HCT116 (cell line): ENCODE measurements around the gene RASSF7. TPM values are rescaled to one million over a fixed set of nuclear protein-coding genes. Genes with fewer than 3 reads are reported as not detected.

Experiments
- ATAC-seq: fragments of 200-7000 bp; cut with Tn5 transposase; 2 replicates; pipeline ENCODE4 v1.9.1; 2020; ENCODE audit warnings: mild to moderate bottlenecking, moderate library complexity
- BruUV-seq: library from RNA; stranded (reverse); fragments of 400-500 nt; replicated peaks from 2 replicates; lab custom pipeline; 2021; lab: Mats Ljungman, UMichigan
- CTCF ChIA-PET: fragments of 300-600 bp; sonication (Branson Sonifier 250); formaldehyde crosslinking; loops from one replicate; lab custom pipeline; 2021; ENCODE audit warnings: antibody characterized with exemption; lab: Charles Lee
- POLR2A ChIA-PET: fragments of 300-600, 350-600 bp; sonication (Branson Sonifier 250); formaldehyde crosslinking; loops from one replicate; lab custom pipeline; 2021; ENCODE audit warnings: antibody characterized with exemption; lab: Charles Lee
- RAD21 ChIA-PET, 2 experiments: fragments of 300-600 bp; sonication (Branson Sonifier 250); formaldehyde crosslinking; loops; one replicate each; lab custom pipeline; 2023; ENCODE audit warnings: low total read pairs in 2 of 2; ENCODE audit not compliant: uncharacterized antibody in 2 of 2, unreplicated experiment in 2 of 2, low non-redundant PET in 1 of 2; lab: Charles Lee
- DNase-seq: peaks from one replicate; pipeline ENCODE4 v3.0.0-alpha.2; 2010; ENCODE audit warnings: low read depth, low spot score
- H2AFZ ChIP-seq: fragments of 200-600 bp; shearing (Covaris generic), sonication (generic); 2 replicates; pipeline ENCODE4 v1.6.1; 2017; ENCODE audit warnings: low read depth, mixed run types, mixed read lengths, antibody characterized with exemption, low read length; ENCODE audit not compliant: poor library complexity, severe bottlenecking
- H3K27ac ChIP-seq: 2 replicates; pipeline ENCODE4 v1.5.1; 2012; ENCODE audit warnings: low read depth, low read length
- H3K27me3 ChIP-seq: fragments of 200-600 bp; sonication (generic); 2 replicates; pipeline ENCODE4 v1.6.1; 2016; ENCODE audit warnings: mixed run types, low read length, mixed read lengths; ENCODE audit not compliant: insufficient read depth
- H3K36me3 ChIP-seq, 2 experiments: fragments of 200-500 bp in 1 of 2; fragments of 200-600 bp in 1 of 2; sonication (Bioruptor generic) in 1 of 2; sonication (generic) in 1 of 2; 2 replicates each; pipeline versions ENCODE4 v1.5.1 to v1.6.1; 2014 to 2016; ENCODE audit warnings: low read length in 2 of 2, inconsistent platforms in 1 of 2, mixed read lengths in 1 of 2, mixed run types in 1 of 2; ENCODE audit not compliant: insufficient read depth in 2 of 2, control insufficient read depth in 1 of 2
- H3K4me1 ChIP-seq, 2 experiments: fragments of 200-600 bp in 1 of 2; sonication (generic) in 1 of 2; 2 replicates each; pipeline versions ENCODE4 v1.5.1 to v1.6.1; 2012 to 2017; ENCODE audit warnings: low read length in 2 of 2, inconsistent platforms in 1 of 2, mild to moderate bottlenecking in 1 of 2, mixed read lengths in 1 of 2, mixed run types in 1 of 2, moderate library complexity in 1 of 2; ENCODE audit not compliant: insufficient read depth in 2 of 2, control insufficient read depth in 1 of 2
- H3K4me2 ChIP-seq: fragments of 200-600 bp; sonication (generic); 2 replicates; pipeline ENCODE4 v1.6.1; 2017; ENCODE audit warnings: mixed run types, low read length, mixed read lengths
- H3K4me3 ChIP-seq, 2 experiments: fragments of 200-600 bp in 1 of 2; sonication (generic) in 1 of 2; replicated peaks in 1 of 2; 2 replicates each; pipeline ENCODE4 v1.5.1; 2011 to 2016; ENCODE audit warnings: low read length in 2 of 2, control low read depth in 1 of 2, low read depth in 1 of 2, mild to moderate bottlenecking in 1 of 2, mixed read lengths in 1 of 2, mixed run types in 1 of 2
- H3K79me2 ChIP-seq: fragments of 200-600 bp; sonication (generic); 2 replicates; pipeline ENCODE4 v1.6.1; 2017; ENCODE audit warnings: mild to moderate bottlenecking, mixed run types, low read length, moderate library complexity, mixed read lengths; ENCODE audit not compliant: insufficient read depth
- H3K9ac ChIP-seq: fragments of 200-600 bp; sonication (generic); 2 replicates; pipeline ENCODE4 v1.6.1; 2016; ENCODE audit warnings: low read length, mixed read lengths
- H3K9me2 ChIP-seq: fragments of 200-600 bp; sonication (generic), shearing (Covaris generic); 2 replicates; pipeline ENCODE4 v1.6.1; 2017; ENCODE audit warnings: mixed run types, mild to moderate bottlenecking, moderate library complexity; ENCODE audit not compliant: insufficient read depth
- H3K9me3 ChIP-seq, 2 experiments: fragments of 200-500 bp in 1 of 2; fragments of 200-600 bp in 1 of 2; sonication (Bioruptor generic) in 1 of 2; sonication (generic) in 1 of 2; 2 replicates each; pipeline ENCODE4 v1.6.1; 2014 to 2017; ENCODE audit warnings: low read length in 2 of 2, mixed read lengths in 2 of 2, inconsistent platforms in 1 of 2, low read depth in 1 of 2, mild to moderate bottlenecking in 1 of 2, mixed run types in 1 of 2, moderate library complexity in 1 of 2; ENCODE audit not compliant: control insufficient read depth in 1 of 2, insufficient read depth in 1 of 2
- H4K20me1 ChIP-seq: fragments of 200-600 bp; sonication (generic), shearing (Covaris generic); 2 replicates; pipeline ENCODE4 v1.6.1; 2017; ENCODE audit warnings: mixed run types, mild to moderate bottlenecking, moderate library complexity; ENCODE audit not compliant: insufficient read depth
- EGR1 ChIP-seq: IDR thresholded peaks from 2 replicates; pipeline ENCODE4 v1.6.1; 2012; ENCODE audit warnings: low read depth
- EZH2phosphoT487 ChIP-seq: fragments of 200-600 bp; IDR thresholded peaks from 2 replicates; pipeline ENCODE4 v1.6.1; 2018; ENCODE audit warnings: antibody characterized with exemption, borderline replicate concordance
- JUND ChIP-seq: IDR thresholded peaks from 2 replicates; pipeline ENCODE4 v1.6.1; 2012
- POLR2A ChIP-seq: IDR thresholded peaks from 2 replicates; pipeline ENCODE4 v1.7.0; 2011; ENCODE audit warnings: borderline replicate concordance; ENCODE audit not compliant: insufficient read depth, insufficient read length; ENCODE audit errors: extremely low read depth
- POLR2AphosphoS5 ChIP-seq: IDR thresholded peaks from 2 replicates; pipeline ENCODE4 v1.6.1; 2011; ENCODE audit warnings: mild to moderate bottlenecking, low read depth, low read length, moderate library complexity
- SP1 ChIP-seq: IDR thresholded peaks from 2 replicates; pipeline ENCODE4 v1.6.1; 2012; ENCODE audit warnings: low read depth
- SRF ChIP-seq: IDR thresholded peaks from 2 replicates; pipeline ENCODE4 v1.6.1; 2012; ENCODE audit warnings: low read depth
- TCF7L2 ChIP-seq: IDR thresholded peaks from 2 replicates; pipeline ENCODE4 v1.7.0; 2011; ENCODE audit warnings: borderline replicate concordance, inconsistent platforms; ENCODE audit not compliant: insufficient read depth, insufficient read length; ENCODE audit errors: extremely low read depth
- ZFX ChIP-seq: fragments of 450-650 bp; IDR thresholded peaks from 2 replicates; pipeline ENCODE4 v1.6.1; 2017
- ZNF274 ChIP-seq: fragments of 200-500 bp; sonication (Bioruptor generic); IDR thresholded peaks from 2 replicates; pipeline ENCODE4 v1.6.1; 2014; ENCODE audit warnings: mild to moderate bottlenecking, low read depth, low read length, inconsistent platforms
- intact Hi-C: fragments of 100-400 bp; cut with micrococcal nuclease; formaldehyde crosslinking; loops from 2 replicates; pipeline ENCODE4 v1.10.0; 2022
- total RNA-seq: library from RNA; stranded (reverse); gene quantifications from one replicate; pipeline ENCODE4 v1.2.1, GENCODE V29; 2021; ENCODE audit not compliant: unreplicated experiment

Gene RASSF7
- total RNA-seq, 1 experiment from 2014 or later = 35.9 TPM

GRCh38 chr11:575996-576768 lies 15.4 kb downstream of the RASSF7 start, which contains the start of gene PHRF1:
Gene PHRF1, plus strand, starts transcription at chr11:576470. Its CDS starts 5,043 bp downstream, at chr11:581513.
- no peak for TF ChIP-seq JUND
- peak; percentile 54 for TF ChIP-seq POLR2A
- TF ChIP-seq EGR1 = no peak
- TF ChIP-seq SP1 = no peak
- peak; percentile 100 for TF ChIP-seq ZFX
- no peak for TF ChIP-seq EZH2phosphoT487
- no peak for TF ChIP-seq ZNF274
- peak; percentile 21 for TF ChIP-seq TCF7L2
- TF ChIP-seq POLR2AphosphoS5 = peak; percentile 85
- TF ChIP-seq SRF = no peak
- peak within 1 kb of the TSS; percentile 97 to 99 for H3K4me3 ChIP-seq
- POLR2A ChIA-PET = interaction anchor here (0.7 to 1.1 kb wide), 10 partner anchors 10 to 259 kb away, joined by 3 to 8 read pairs (median 4); partner anchors contain the start of genes DEAF1, HRAS and TMEM80
- RAD21 ChIA-PET = interaction anchor here in 1 of 2 experiments (1.1 kb wide), 1 partner anchor 16 kb away, joined by 7 read pairs; no protein-coding TSS in a partner anchor
- H2AFZ ChIP-seq = no peak within 1 kb of the TSS
- peak within 1 kb of the TSS; percentile 90 for H3K27ac ChIP-seq
- H3K79me2 ChIP-seq = peaks cover 48% of the 10 kb centered on the region
- H3K27me3 ChIP-seq = no peaks in the 10 kb centered on the region
- DNase-seq = peak; percentile 88
- H4K20me1 ChIP-seq = no peaks in the 10 kb centered on the region; the same call in 1 of the 2 replicates
- peak; percentile 88 for ATAC-seq
- intact Hi-C loops = loop anchor here (2.0 kb wide), 1 partner anchor 37 kb away; no protein-coding TSS in a partner anchor
- no peaks in the 10 kb centered on the region for H3K9me2 ChIP-seq
- peaks cover 13 to 34% of the 10 kb centered on the region in 2 experiments for H3K4me1 ChIP-seq
- H3K9me3 ChIP-seq = no peaks in the 10 kb centered on the region
- BruUV-seq = no TSS peak
- peak within 1 kb of the TSS; percentile 98 for H3K9ac ChIP-seq
- H3K36me3 ChIP-seq = peaks cover 0 to 8% of the 10 kb centered on the region in 2 experiments; a peak in 1 of 4 replicates
- peak within 1 kb of the TSS; percentile 98 for H3K4me2 ChIP-seq
- CTCF ChIA-PET = interaction anchor here (0.8 to 1.4 kb wide), 2 partner anchors 21 to 128 kb away, joined by 4 to 5 read pairs; no protein-coding TSS in a partner anchor
